Psoas muscle (tissue), 8 donors: ENCODE results near the gene SPTBN2. TPM values are rescaled to one million over a fixed set of nuclear protein-coding genes. Genes with fewer than 3 reads are reported as not detected.

ENCODE experiments used
- ATAC-seq, 4 donors: fragments of 200-7000 bp; cut with Tn5 transposase; one replicate each; pipeline ENCODE4 v1.9.1; 2020; ENCODE audit warnings: moderate library complexity in 3 of 4, mild to moderate bottlenecking in 2 of 4
- DNase-seq, 2 donors: peaks; one replicate each; pipeline ENCODE4 v3.0.0-alpha.2; 2020
- H3K27ac ChIP-seq: fragments of 200-600 bp; one replicate; pipeline ENCODE4 v1.8.0; 2022
- H3K27me3 ChIP-seq, 3 donors: fragments of 200-600 bp in 1 of 3; one replicate each; pipeline versions ENCODE4 v1.6.1 to v1.8.0; 2013 to 2022; ENCODE audit warnings: low read length in 2 of 3, mild to moderate bottlenecking in 2 of 3, moderate library complexity in 1 of 3; ENCODE audit not compliant: insufficient read depth in 3 of 3
- H3K36me3 ChIP-seq, 2 donors: fragments of 200-600 bp in 1 of 2; one replicate each; pipeline versions ENCODE4 v1.6.1 to v1.8.0; 2013 to 2022; ENCODE audit warnings: low read depth in 1 of 2, mild to moderate bottlenecking in 1 of 2, moderate library complexity in 1 of 2; ENCODE audit not compliant: insufficient read depth in 1 of 2
- H3K4me1 ChIP-seq: fragments of 200-600 bp; one replicate; pipeline ENCODE4 v1.8.0; 2022
- H3K4me3 ChIP-seq: fragments of 200-600 bp; one replicate; pipeline ENCODE4 v1.8.0; 2022; ENCODE audit warnings: mild to moderate bottlenecking
- H3K9me3 ChIP-seq: fragments of 200-600 bp; one replicate; pipeline ENCODE4 v1.8.0; 2022
- WGBS, 3 donors: extraction: QIAGEN DNeasy Blood & Tissue Kit; methylation state at CpG; one replicate each; pipeline versions ENCODE4 v1.1.6 to v1.1.7; 2013; 5-methylcytosine and 5-hydroxymethylcytosine counted together
- intact Hi-C, 2 donors: fragments of 100-400 bp; cut with DNase I; formaldehyde crosslinking; loops; one replicate each; pipeline versions ENCODE4 v1.11.0 to v1.14.2; 2022
- polyA plus RNA-seq, 3 donors: library from polyadenylated mRNA; stranded (reverse); fragments of 200-250 nt; gene quantifications; one replicate each; pipeline ENCODE4 v1.2.3, GENCODE V29; 2013
- total RNA-seq, 4 donors: library from RNA; stranded (reverse); fragmentation: NEBNext Ultra II Directional in 2 of 4; extraction: Animal tissue kit (Norgen Biotek cat#: 25700) in 2 of 4; gene quantifications; one replicate each; pipeline versions ENCODE4 v1.2.1 to v1.2.4, GENCODE V29; 2021 to 2023
- TF ChIP-seq, protein P1 (sequence below): fragments of 200-600 bp; IDR thresholded peaks from one replicate; pipeline ENCODE4 v1.8.0; 2022; ENCODE audit warnings: antibody characterized with exemption
- donor health status: healthy with polysubstance abuse.
- donor health status: DM: no; HTN: no; CAD: no; lungs with moderate emphysema.
- donor health status: Bipolar disorder and iron deficiency.
- donor health status: healthy.
- donor health status: DM: yes; HTN: yes; CAD: no.
- donor health status: DM: no; HTN: no; CAD: no.
- donor health status: DM: no; HTN: no; CAD: no.
- donor health status: DM: yes; HTN: yes; CAD: no.

The SPTBN2 gene
- total and polyA plus RNA-seq, 7 donors: 0.08 to 1.4 (median 0.43) TPM; not detected in 1

DNA sequence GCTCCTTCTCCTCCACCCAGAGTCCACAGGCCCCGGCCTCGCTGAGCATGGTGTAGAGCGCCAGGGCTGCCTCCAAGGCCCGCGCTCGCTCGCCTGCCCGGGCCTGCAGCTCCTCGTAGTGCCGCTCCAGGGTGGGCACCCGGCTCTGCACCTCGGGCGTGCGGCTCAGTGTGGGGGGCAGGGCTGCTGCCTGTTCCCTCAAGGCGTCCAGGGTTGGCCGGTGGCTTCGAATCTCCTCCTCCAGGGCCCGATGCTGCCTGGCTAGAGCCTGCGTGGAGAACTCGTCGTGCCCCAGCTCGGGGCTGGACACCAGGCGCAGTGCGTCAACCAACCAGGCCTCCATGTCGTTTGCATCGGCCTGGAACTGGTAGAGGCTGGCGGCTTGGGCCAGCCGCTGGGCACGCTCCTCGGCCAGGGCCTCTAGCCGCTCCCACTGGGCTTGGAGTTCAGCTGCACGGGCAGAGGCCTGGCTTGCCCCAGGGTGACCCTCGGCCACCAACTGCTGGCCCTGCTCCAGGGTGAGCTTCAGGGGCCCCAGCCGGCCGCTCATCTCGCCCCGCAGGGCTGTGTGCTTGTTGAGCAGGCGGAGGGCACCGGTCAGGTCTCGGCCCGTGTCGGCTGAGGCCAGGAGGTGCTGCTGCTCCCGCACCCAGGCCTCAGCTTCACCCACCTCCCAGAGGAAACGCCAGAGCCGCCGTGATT, 24.2 kb downstream of the SPTBN2 start:
- Histone ChIP-seq H3K4me3 (no peak overlapping the region), H3K27ac (no peak overlapping the region), H3K9me3 (no peaks in the 10 kb centered on the region), H3K36me3 (no peaks in the 10 kb centered on the region), H3K27me3 (no peaks in the 10 kb centered on the region), H3K4me1 (no peaks in the 10 kb centered on the region)
- ATAC-seq: no peak
- intact Hi-C loops: no loop called here
- DNase-seq: no peak
- TF ChIP-seq, protein P1, sequence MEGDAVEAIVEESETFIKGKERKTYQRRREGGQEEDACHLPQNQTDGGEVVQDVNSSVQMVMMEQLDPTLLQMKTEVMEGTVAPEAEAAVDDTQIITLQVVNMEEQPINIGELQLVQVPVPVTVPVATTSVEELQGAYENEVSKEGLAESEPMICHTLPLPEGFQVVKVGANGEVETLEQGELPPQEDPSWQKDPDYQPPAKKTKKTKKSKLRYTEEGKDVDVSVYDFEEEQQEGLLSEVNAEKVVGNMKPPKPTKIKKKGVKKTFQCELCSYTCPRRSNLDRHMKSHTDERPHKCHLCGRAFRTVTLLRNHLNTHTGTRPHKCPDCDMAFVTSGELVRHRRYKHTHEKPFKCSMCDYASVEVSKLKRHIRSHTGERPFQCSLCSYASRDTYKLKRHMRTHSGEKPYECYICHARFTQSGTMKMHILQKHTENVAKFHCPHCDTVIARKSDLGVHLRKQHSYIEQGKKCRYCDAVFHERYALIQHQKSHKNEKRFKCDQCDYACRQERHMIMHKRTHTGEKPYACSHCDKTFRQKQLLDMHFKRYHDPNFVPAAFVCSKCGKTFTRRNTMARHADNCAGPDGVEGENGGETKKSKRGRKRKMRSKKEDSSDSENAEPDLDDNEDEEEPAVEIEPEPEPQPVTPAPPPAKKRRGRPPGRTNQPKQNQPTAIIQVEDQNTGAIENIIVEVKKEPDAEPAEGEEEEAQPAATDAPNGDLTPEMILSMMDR: no peak
- WGBS, 3 donors: 92 to 94% (median 93%) methylated on average over 45 to 46 of the region's 46 CpGs

DNA sequence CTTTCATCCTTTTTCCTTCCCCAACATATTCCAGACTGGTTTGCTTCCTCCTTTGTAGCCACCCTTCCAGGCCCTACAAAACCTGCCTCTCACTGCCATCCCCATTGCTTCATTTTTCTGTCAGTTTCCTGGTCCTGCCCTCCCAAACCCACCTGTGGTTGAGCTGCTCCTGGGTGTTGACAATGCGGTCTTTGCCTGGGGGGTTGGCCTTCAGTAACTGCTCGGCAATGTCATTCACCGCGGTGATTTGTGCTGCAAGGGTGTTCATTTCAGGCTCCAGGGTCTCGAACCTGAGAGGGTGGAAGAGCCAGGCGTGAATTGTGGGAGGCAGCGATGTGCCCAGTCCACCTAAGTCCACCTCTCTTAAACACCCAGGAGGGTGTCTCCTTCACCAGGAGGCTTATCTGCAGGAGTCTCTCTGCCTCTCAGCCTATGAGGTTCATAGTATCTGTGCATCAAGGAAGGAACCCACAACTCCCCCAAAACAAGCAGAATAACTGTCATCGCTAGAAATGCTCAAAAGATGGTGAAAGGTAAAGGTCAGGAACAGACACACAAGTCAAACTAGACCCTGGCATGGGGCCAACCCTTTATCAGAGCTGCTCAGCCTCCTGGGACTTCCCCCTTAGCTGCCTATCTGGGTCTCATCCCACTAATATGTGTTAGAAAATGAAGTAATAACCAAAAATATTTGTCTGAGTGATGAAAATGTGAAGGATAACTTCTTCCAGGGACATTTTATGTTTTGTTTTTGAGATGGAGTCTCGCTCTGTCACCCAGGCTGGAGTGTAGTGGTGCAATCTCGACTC, 27.4 kb downstream of the SPTBN2 start:
- intact Hi-C loops: no loop called here
- no peak for DNase-seq
- 91 to 95% (median 91%) methylated on average over 10 of the region's 10 CpGs for WGBS, 3 donors
- no peaks in the 10 kb centered on the region for H3K36me3 ChIP-seq
- H3K27me3 ChIP-seq: no peaks in the 10 kb centered on the region
- ATAC-seq: no peak
- no peak overlapping the region for H3K27ac ChIP-seq
- no peaks in the 10 kb centered on the region for H3K4me1 ChIP-seq
- TF ChIP-seq, protein P1: no peak
- no peaks in the 10 kb centered on the region for H3K9me3 ChIP-seq
- H3K4me3 ChIP-seq: no peak overlapping the region

DNA sequence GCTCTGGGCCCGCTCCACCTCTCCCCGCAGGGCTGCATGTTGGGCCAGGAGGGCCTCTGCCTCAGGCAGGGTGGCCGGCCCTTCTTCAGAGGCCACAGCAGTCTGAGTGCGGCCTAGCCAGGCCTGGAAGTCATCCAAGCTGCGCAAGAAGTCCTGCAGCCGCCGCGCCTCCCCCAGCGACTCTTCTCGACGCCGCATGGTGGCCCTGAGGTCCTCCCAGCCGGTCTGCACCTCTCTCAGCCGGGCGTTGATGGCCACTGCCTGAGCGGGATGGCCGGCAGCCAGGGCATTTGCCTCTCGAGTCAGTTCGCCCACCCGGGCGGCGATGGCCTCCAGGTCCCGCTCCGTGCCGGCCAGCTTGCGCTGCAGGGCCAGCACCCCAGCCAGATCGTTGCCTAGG, 28.3 kb downstream of the SPTBN2 start:
- no peak overlapping the region for H3K4me3 ChIP-seq
- no peaks in the 10 kb centered on the region for H3K9me3 ChIP-seq
- ATAC-seq: no peak
- H3K27me3 ChIP-seq: no peaks in the 10 kb centered on the region
- TF ChIP-seq, protein P1: no peak
- H3K27ac ChIP-seq: no peak overlapping the region
- intact Hi-C loops: no loop called here
- no peaks in the 10 kb centered on the region for H3K4me1 ChIP-seq
- no peak for DNase-seq
- WGBS, 3 donors: 95 to 97% (median 97%) methylated on average over 27 of the region's 27 CpGs
- no peaks in the 10 kb centered on the region for H3K36me3 ChIP-seq

DNA sequence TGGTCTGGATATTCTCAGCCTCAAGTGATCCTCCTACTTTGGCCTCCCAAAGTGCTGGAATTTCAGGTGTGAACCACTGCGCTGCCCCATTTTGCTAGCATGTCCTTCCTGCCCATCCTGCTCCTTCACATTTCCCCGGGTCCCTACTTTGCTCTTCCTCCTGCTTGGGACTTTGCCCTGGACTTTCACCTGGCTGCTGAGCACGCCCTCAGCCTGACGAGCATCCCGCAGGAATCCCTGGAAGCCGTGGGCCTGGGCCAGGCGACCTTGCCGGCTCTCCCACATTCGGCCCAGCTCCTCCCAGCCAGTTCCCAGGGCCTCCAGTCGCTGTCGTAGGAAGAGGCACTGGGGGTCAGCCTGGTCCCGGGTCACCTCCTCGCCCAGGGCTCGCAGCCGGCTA, 28.7 kb downstream of the SPTBN2 start:
- Histone ChIP-seq H3K36me3 (no peaks in the 10 kb centered on the region), H3K4me3 (no peak overlapping the region), H3K27ac (no peak overlapping the region), H3K27me3 (no peaks in the 10 kb centered on the region), H3K4me1 (no peaks in the 10 kb centered on the region), H3K9me3 (no peaks in the 10 kb centered on the region)
- DNase-seq: no peak
- ATAC-seq: no peak
- WGBS, 3 donors: 95 to 96% (median 95%) methylated on average over 15 of the region's 15 CpGs
- intact Hi-C loops: no loop called here
- TF ChIP-seq, protein P1: no peak
